ENCODE results near the gene ZNF423.

DNA sequence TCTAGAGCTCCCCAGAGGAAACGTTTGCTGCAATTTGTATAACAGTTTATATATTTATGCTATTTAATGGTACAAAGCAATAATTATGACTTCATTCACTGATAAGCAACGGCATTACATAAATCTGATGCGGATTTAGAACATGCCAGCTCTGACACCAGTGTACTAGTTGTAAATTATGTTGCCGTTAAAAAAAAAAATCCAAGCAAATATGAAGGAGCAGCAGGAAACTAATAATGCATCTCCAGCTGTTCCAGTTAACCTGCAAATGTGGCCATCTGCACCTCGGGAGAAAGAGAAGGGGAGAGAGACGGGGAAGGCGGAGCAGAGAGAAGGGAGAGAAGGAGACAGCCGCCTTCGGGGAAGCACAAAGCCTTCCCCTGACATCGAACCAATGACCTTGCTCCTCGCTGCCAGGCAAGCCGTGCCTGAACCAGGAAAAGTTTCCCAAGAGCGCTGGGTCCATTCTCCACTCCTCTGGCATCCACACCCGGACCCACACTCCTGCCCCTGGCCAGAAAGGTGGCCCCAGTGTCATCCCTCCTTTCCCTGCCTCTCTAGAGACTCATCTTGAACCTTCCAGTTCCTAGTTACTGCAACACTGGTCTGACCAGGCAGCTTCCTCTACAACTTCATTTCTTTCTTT is 307.5 kb downstream of the ZNF423 start:
- TF ChIP-seq, protein P1, sequence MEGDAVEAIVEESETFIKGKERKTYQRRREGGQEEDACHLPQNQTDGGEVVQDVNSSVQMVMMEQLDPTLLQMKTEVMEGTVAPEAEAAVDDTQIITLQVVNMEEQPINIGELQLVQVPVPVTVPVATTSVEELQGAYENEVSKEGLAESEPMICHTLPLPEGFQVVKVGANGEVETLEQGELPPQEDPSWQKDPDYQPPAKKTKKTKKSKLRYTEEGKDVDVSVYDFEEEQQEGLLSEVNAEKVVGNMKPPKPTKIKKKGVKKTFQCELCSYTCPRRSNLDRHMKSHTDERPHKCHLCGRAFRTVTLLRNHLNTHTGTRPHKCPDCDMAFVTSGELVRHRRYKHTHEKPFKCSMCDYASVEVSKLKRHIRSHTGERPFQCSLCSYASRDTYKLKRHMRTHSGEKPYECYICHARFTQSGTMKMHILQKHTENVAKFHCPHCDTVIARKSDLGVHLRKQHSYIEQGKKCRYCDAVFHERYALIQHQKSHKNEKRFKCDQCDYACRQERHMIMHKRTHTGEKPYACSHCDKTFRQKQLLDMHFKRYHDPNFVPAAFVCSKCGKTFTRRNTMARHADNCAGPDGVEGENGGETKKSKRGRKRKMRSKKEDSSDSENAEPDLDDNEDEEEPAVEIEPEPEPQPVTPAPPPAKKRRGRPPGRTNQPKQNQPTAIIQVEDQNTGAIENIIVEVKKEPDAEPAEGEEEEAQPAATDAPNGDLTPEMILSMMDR (IDR thresholded peaks at IDR 0.05), result no peak
- TF ChIP-seq POLR2A (IDR thresholded peaks at IDR 0.05), result no peak

Data from Peyer's patch (tissue), 4 donors.